ENCODE data around the gene ZMYND15. TPM values are rescaled to one million over a fixed set of nuclear protein-coding genes. Genes with fewer than 3 reads are reported as not detected.

The ZMYND15 gene
- polyA plus RNA-seq, 1 experiment: 0.14 TPM

DNA sequence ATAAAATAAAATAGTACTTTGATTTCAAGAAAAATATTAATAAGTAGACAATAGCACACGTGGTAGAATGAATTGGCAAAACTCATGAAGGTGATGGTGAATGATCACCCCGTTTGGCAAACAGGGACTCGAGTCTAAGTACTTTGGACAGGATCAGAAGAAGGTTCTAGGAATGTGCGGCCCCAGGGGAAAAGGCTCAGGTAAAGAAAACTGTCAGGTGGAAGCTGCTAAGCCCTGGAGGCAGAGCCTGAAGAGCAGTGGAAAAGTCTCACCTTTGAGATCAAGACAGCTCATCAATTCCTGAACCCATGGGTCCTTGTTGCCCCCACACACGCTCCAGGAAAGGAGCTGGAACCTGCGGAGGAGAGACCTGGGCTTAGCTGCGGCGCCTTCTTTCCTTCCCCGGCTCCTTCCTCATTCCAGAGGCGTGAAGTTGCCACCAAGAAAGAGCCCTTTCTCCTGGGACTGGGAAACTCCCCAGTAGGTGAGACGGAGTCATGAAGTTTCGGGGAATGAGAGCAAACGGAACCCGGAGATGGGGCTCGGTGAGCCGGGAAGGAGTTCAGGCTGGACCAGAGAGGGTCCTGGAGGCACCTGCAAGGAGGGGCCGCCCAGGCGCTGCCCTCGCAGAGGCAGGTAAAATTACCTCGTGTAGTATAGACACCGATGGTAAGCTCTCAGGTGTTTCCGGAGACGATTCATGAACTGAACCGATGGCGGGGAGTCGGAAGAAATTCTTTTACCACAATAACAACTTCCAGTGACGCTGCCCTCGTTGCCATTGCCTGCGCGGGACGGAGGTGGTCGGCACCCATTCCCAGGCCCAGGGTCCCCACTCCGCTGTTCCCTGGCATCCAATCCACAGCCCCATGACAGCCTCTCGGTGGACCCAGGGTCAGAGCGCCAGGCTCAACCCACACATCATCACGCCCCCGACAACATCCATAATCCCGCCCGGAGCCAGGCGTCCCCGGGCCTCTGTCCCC lies 1.2 kb upstream of the ZMYND15 start:
- peaks cover 5% of the 10 kb centered on the region; the same call in 1 of the 2 replicates for H3K9me3 ChIP-seq (ENCODE audit: control insufficient read depth, insufficient read depth, low read length)
- H3K27me3 ChIP-seq (ENCODE audit: control insufficient read depth, insufficient read depth, low read length): peaks cover 44% of the 10 kb centered on the region
- POLR2A ChIA-PET: interaction anchor here (0.6 kb wide), 1 partner anchor 19 kb away, joined by 3 read pairs; no protein-coding TSS in a partner anchor
- H3K4me3 ChIP-seq (ENCODE audit: low read depth, low read length): peak overlapping the region; percentile 70
- DNase-seq (ENCODE audit: low read depth, low spot score): no peak
- TF ChIP-seq, protein P1, sequence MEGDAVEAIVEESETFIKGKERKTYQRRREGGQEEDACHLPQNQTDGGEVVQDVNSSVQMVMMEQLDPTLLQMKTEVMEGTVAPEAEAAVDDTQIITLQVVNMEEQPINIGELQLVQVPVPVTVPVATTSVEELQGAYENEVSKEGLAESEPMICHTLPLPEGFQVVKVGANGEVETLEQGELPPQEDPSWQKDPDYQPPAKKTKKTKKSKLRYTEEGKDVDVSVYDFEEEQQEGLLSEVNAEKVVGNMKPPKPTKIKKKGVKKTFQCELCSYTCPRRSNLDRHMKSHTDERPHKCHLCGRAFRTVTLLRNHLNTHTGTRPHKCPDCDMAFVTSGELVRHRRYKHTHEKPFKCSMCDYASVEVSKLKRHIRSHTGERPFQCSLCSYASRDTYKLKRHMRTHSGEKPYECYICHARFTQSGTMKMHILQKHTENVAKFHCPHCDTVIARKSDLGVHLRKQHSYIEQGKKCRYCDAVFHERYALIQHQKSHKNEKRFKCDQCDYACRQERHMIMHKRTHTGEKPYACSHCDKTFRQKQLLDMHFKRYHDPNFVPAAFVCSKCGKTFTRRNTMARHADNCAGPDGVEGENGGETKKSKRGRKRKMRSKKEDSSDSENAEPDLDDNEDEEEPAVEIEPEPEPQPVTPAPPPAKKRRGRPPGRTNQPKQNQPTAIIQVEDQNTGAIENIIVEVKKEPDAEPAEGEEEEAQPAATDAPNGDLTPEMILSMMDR (IDR thresholded peaks at IDR 0.05; ENCODE audit: low read depth, low read length): no peak
- CTCF ChIA-PET: no interaction called here
- H3K27ac ChIP-seq (ENCODE audit: low read depth, low read length): no peak overlapping the region

DNA sequence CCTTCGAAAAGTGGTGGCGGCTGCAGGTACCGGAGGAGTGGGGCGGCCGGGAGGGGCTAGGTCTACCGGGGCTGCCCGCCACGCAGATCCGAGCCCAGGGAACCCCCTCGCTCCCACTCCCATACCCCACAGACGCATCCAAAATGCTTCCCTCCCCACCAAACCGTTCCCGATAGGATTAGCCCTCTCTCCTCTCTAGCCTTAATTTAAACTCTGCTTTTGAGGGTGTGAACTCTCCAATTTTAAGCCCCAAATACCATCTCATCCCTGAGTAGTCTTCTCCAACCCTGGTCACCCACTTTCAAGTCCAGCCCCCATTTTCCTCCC lies 355 bp downstream of the ZMYND15 start:
- H3K27me3 ChIP-seq (ENCODE audit: control insufficient read depth, insufficient read depth, low read length): peaks cover 57% of the 10 kb centered on the region
- TF ChIP-seq, protein P1 (IDR thresholded peaks at IDR 0.05; ENCODE audit: low read depth, low read length): no peak
- DNase-seq (ENCODE audit: low read depth, low spot score): no peak
- CTCF ChIA-PET: no interaction called here
- POLR2A ChIA-PET: no interaction called here
- peaks cover 5% of the 10 kb centered on the region; the same call in 1 of the 2 replicates for H3K9me3 ChIP-seq (ENCODE audit: control insufficient read depth, insufficient read depth, low read length)
- peak overlapping the region; percentile 70 for H3K4me3 ChIP-seq (ENCODE audit: low read depth, low read length)
- H3K27ac ChIP-seq (ENCODE audit: low read depth, low read length): no peak overlapping the region

DNA sequence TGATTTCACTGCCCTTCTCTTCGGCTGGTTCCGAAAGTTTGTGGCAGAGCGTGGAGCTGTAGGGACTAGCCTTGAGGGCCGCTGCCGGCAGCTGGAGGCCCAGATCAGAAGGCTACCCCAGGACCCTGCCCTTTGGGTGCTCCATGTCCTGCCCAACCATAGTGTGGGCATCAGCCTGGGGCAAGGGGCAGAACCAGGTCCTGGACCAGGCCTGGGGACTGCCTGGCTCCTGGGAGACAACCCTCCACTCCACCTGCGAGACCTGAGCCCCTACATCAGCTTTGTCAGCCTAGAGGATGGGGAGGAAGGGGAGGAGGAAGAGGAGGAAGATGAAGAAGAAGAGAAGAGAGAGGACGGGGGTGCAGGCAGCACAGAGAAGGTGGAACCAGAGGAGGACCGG lies 951 bp downstream of the ZMYND15 start:
- Histone ChIP-seq H3K9me3 (ENCODE audit: control insufficient read depth, insufficient read depth, low read length) (peaks cover 5% of the 10 kb centered on the region; the same call in 1 of the 2 replicates), H3K27me3 (ENCODE audit: control insufficient read depth, insufficient read depth, low read length) (peaks cover 63% of the 10 kb centered on the region), H3K27ac (ENCODE audit: low read depth, low read length) (no peak overlapping the region), H3K4me3 (ENCODE audit: low read depth, low read length) (no peak overlapping the region)
- ChIA-PET CTCF (no interaction called here), POLR2A (no interaction called here)
- DNase-seq (ENCODE audit: low read depth, low spot score): no peak
- TF ChIP-seq, protein P1 (IDR thresholded peaks at IDR 0.05; ENCODE audit: low read depth, low read length): no peak

DNA sequence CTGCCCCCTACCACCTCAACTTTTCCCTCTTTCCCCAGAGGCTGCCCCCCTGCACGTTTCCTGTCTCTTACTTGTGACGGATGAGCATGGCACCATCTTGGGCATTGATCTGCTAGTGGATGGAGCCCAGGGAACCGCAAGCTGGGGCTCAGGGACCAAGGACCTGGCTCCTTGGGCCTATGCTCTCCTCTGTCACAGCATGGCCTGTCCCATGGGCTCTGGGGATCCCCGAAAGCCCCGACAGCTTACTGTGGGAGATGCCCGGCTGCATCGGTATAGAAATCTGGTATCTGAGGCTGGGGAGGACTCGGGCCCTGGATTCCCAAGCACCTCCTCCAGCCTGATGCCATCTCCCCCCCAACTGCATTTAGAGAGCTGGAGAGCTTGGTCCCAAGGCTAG lies 1.9 kb downstream of the ZMYND15 start:
- Histone ChIP-seq H3K27me3 (ENCODE audit: control insufficient read depth, insufficient read depth, low read length) (peaks cover 73% of the 10 kb centered on the region), H3K27ac (ENCODE audit: low read depth, low read length) (no peak overlapping the region), H3K4me3 (ENCODE audit: low read depth, low read length) (no peak overlapping the region), H3K9me3 (ENCODE audit: control insufficient read depth, insufficient read depth, low read length) (peaks cover 5% of the 10 kb centered on the region; the same call in 1 of the 2 replicates)
- DNase-seq (ENCODE audit: low read depth, low spot score): no peak
- CTCF ChIA-PET: interaction anchor here (0.7 kb wide), 1 partner anchor 126 kb away, joined by 6 read pairs; no protein-coding TSS in a partner anchor
- TF ChIP-seq, protein P1 (IDR thresholded peaks at IDR 0.05; ENCODE audit: low read depth, low read length): no peak
- POLR2A ChIA-PET: no interaction called here

DNA sequence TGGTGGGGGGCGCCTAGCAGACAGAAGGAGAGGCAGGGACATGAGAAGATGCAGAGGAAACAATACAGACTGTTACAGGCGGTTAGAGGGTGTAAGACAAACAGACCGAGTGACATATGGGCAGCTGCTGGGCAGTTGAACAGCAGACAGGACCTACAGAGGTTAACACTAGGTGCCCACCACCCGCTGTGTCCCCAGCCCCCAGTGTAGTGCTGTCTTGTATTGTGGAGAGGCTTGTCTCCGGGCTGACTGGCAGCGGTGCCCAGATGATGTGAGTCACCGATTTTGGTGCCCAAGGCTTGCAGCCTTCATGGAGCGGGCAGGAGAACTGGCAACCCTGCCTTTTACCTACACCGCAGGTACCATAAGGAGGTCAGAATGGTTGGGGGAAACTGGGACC lies 2.5 kb downstream of the ZMYND15 start:
- no peak overlapping the region for H3K4me3 ChIP-seq (ENCODE audit: low read depth, low read length)
- peaks cover 5% of the 10 kb centered on the region; the same call in 1 of the 2 replicates for H3K9me3 ChIP-seq (ENCODE audit: control insufficient read depth, insufficient read depth, low read length)
- ChIA-PET CTCF (no interaction called here), POLR2A (no interaction called here)
- TF ChIP-seq, protein P1 (IDR thresholded peaks at IDR 0.05; ENCODE audit: low read depth, low read length): no peak
- no peak overlapping the region for H3K27ac ChIP-seq (ENCODE audit: low read depth, low read length)
- DNase-seq (ENCODE audit: low read depth, low spot score): no peak
- peaks cover 75% of the 10 kb centered on the region for H3K27me3 ChIP-seq (ENCODE audit: control insufficient read depth, insufficient read depth, low read length)
